ENCODE data around the gene PRR36. TPM values are rescaled to one million over a fixed set of nuclear protein-coding genes. Genes with fewer than 3 reads are reported as not detected.

Gene PRR36
- total RNA-seq, 1 donor from 2014 or later = 0.80 TPM

- Mint-ChIP-seq H3K4me1 (ENCODE audit: low read depth) (peaks cover 29% of the 10 kb centered on the region), H3K9me3 (ENCODE audit: low read depth) (no peaks in the 10 kb centered on the region), H3K27ac (ENCODE audit: unreplicated experiment) (no peak overlapping the region), H3K36me3 (ENCODE audit: low read depth) (no peaks in the 10 kb centered on the region), H3K27me3 (ENCODE audit: low read depth) (peaks cover 17% of the 10 kb centered on the region), H3K4me3 (ENCODE audit: unreplicated experiment) (peak overlapping the region; percentile 58)
- peak; percentile 94 for DNase-seq (ENCODE audit: low spot score)
- TF ChIP-seq CTCF (IDR thresholded peaks at IDR 0.05) = peak; percentile 70
These were observed 4.7 kb downstream of the PRR36 start for GRCh38 chr19:7869453-7869909.

- H3K27ac Mint-ChIP-seq (ENCODE audit: unreplicated experiment) = no peak overlapping the region
- peaks cover 29% of the 10 kb centered on the region for H3K4me1 Mint-ChIP-seq (ENCODE audit: low read depth)
- no peak for DNase-seq (ENCODE audit: low spot score)
- H3K4me3 Mint-ChIP-seq (ENCODE audit: unreplicated experiment) = peak overlapping the region; percentile 66
- H3K9me3 Mint-ChIP-seq (ENCODE audit: low read depth) = no peaks in the 10 kb centered on the region
- peak; percentile 88 for TF ChIP-seq CTCF (IDR thresholded peaks at IDR 0.05)
- H3K27me3 Mint-ChIP-seq (ENCODE audit: low read depth) = peaks cover 17% of the 10 kb centered on the region
- no peaks in the 10 kb centered on the region for H3K36me3 Mint-ChIP-seq (ENCODE audit: low read depth)
These were observed 5.3 kb downstream of the PRR36 start for GRCh38 chr19:7868671-7869452.

GRCh38 chr19:7868326-7868670, 5.9 kb downstream of the PRR36 start:
- DNase-seq (ENCODE audit: low spot score) = no peak
- no peaks in the 10 kb centered on the region for H3K36me3 Mint-ChIP-seq (ENCODE audit: low read depth)
- peaks cover 26% of the 10 kb centered on the region for H3K4me1 Mint-ChIP-seq (ENCODE audit: low read depth)
- H3K4me3 Mint-ChIP-seq (ENCODE audit: unreplicated experiment) = peak overlapping the region; percentile 41
- H3K9me3 Mint-ChIP-seq (ENCODE audit: low read depth) = no peaks in the 10 kb centered on the region
- peaks cover 15% of the 10 kb centered on the region for H3K27me3 Mint-ChIP-seq (ENCODE audit: low read depth)
- no peak overlapping the region for H3K27ac Mint-ChIP-seq (ENCODE audit: unreplicated experiment)
- TF ChIP-seq CTCF (IDR thresholded peaks at IDR 0.05) = no peak

GRCh38 chr19:7867092-7867844, 6.9 kb downstream of the PRR36 start:
- Mint-ChIP-seq H3K4me3 (ENCODE audit: unreplicated experiment) (no peak overlapping the region), H3K27ac (ENCODE audit: unreplicated experiment) (no peak overlapping the region), H3K27me3 (ENCODE audit: low read depth) (peaks cover 11% of the 10 kb centered on the region)

More at GRCh38 chr19:7867092-7867844, 6.9 kb downstream of the PRR36 start:
- DNase-seq (ENCODE audit: low spot score) = no peak
- Mint-ChIP-seq H3K9me3 (ENCODE audit: low read depth) (no peaks in the 10 kb centered on the region), H3K36me3 (ENCODE audit: low read depth) (no peaks in the 10 kb centered on the region), H3K4me1 (ENCODE audit: low read depth) (peaks cover 26% of the 10 kb centered on the region)
- TF ChIP-seq CTCF (IDR thresholded peaks at IDR 0.05) = no peak
